Progenitor cell of endocrine pancreas (in vitro differentiated cells): ENCODE data around the gene ADARB1. TPM values are rescaled to one million over a fixed set of nuclear protein-coding genes. Genes with fewer than 3 reads are reported as not detected.

Experiments
- DNase-seq: peaks from one replicate; pipeline ENCODE4 v3.0.0; 2021; ENCODE audit warnings: low spot score; ENCODE audit not compliant: unreplicated experiment
- H3K27ac Mint-ChIP-seq: 2 replicates; pipeline ENCODE4 v1.8.0; 2021; ENCODE audit warnings: mild to moderate bottlenecking, moderate library complexity, mixed read lengths
- H3K27me3 Mint-ChIP-seq: 2 replicates; pipeline ENCODE4 v1.8.0; 2021; ENCODE audit warnings: mixed read lengths
- H3K36me3 Mint-ChIP-seq: 2 replicates; pipeline ENCODE4 v1.8.0; 2022; ENCODE audit warnings: mixed read lengths; ENCODE audit not compliant: insufficient read depth
- H3K4me1 Mint-ChIP-seq: 2 replicates; pipeline ENCODE4 v1.8.0; 2021; ENCODE audit warnings: low read depth, mixed read lengths
- H3K4me3 Mint-ChIP-seq: 2 replicates; pipeline ENCODE4 v1.8.0; 2021; ENCODE audit warnings: low read depth, mild to moderate bottlenecking, moderate library complexity, mixed read lengths
- H3K9me3 Mint-ChIP-seq: 2 replicates; pipeline ENCODE4 v1.8.0; 2021; ENCODE audit warnings: low read depth, mixed read lengths
- CTCF ChIP-seq: fragments of 200-600 bp; sonication (generic); IDR thresholded peaks from one replicate; pipeline ENCODE4 v1.5.0; 2021; ENCODE audit warnings: antibody characterized with exemption, mild to moderate bottlenecking; ENCODE audit not compliant: unreplicated experiment
- total RNA-seq: library from RNA; stranded (reverse); gene quantifications from 2 replicates; pipeline ENCODE4 v1.2.1, GENCODE V29; 2021

Gene ADARB1
- total RNA-seq, 1 donor from 2014 or later, result 19.1 TPM

GRCh38 chr21:45118099-45118498 lies 43.7 kb downstream of the ADARB1 start:
- Mint-ChIP-seq H3K4me1 (no peaks in the 10 kb centered on the region), H3K36me3 (no peaks in the 10 kb centered on the region), H3K27me3 (no peaks in the 10 kb centered on the region), H3K4me3 (no peak overlapping the region), H3K27ac (no peak overlapping the region), H3K9me3 (no peaks in the 10 kb centered on the region)
- DNase-seq, result no peak
- TF ChIP-seq CTCF, result no peak

GRCh38 chr21:45119812-45120211 lies 45.4 kb downstream of the ADARB1 start:
- H3K4me1 Mint-ChIP-seq, result no peaks in the 10 kb centered on the region
- no peak for TF ChIP-seq CTCF

GRCh38 chr21:45120975-45121374 lies 46.6 kb downstream of the ADARB1 start:
- H3K9me3 Mint-ChIP-seq, result no peaks in the 10 kb centered on the region
- no peak overlapping the region for H3K27ac Mint-ChIP-seq
- H3K27me3 Mint-ChIP-seq, result no peaks in the 10 kb centered on the region
- H3K4me1 Mint-ChIP-seq, result no peaks in the 10 kb centered on the region
- DNase-seq, result no peak
- TF ChIP-seq CTCF, result no peak
- no peaks in the 10 kb centered on the region for H3K36me3 Mint-ChIP-seq
- no peak overlapping the region for H3K4me3 Mint-ChIP-seq

More at GRCh38 chr21:45119812-45120211, 45.4 kb downstream of the ADARB1 start:
- H3K9me3 Mint-ChIP-seq, result no peaks in the 10 kb centered on the region
- H3K36me3 Mint-ChIP-seq, result no peaks in the 10 kb centered on the region
- no peaks in the 10 kb centered on the region for H3K27me3 Mint-ChIP-seq
- no peak overlapping the region for H3K27ac Mint-ChIP-seq
- no peak overlapping the region for H3K4me3 Mint-ChIP-seq
- DNase-seq, result no peak

- Mint-ChIP-seq H3K27me3 (no peaks in the 10 kb centered on the region), H3K27ac (no peak overlapping the region), H3K4me1 (no peaks in the 10 kb centered on the region), H3K9me3 (no peaks in the 10 kb centered on the region), H3K4me3 (no peak overlapping the region), H3K36me3 (no peaks in the 10 kb centered on the region)
- DNase-seq, result no peak
- TF ChIP-seq CTCF, result no peak
Observed at GRCh38 chr21:45122030-45122429, 47.6 kb downstream of the ADARB1 start.

- no peaks in the 10 kb centered on the region for H3K27me3 Mint-ChIP-seq
- TF ChIP-seq CTCF, result no peak
- no peaks in the 10 kb centered on the region for H3K4me1 Mint-ChIP-seq
- H3K27ac Mint-ChIP-seq, result no peak overlapping the region
- DNase-seq, result no peak
- no peaks in the 10 kb centered on the region for H3K36me3 Mint-ChIP-seq
- no peaks in the 10 kb centered on the region for H3K9me3 Mint-ChIP-seq
- no peak overlapping the region for H3K4me3 Mint-ChIP-seq
Observed at GRCh38 chr21:45122432-45123132, 48.2 kb downstream of the ADARB1 start.
